Muscle layer of colon (tissue), 2 donors: ENCODE measurements around the gene IQCN.
A peak's percentile ranks its signal among the peaks of the same experiment; 100 is the strongest.

Source experiments
- H3K27ac ChIP-seq: one replicate; pipeline ENCODE4 v1.7.0; 2013; ENCODE audit warnings: low read depth, mild to moderate bottlenecking, low read length, moderate library complexity
- H3K27me3 ChIP-seq, 2 donors: one replicate each; pipeline ENCODE4 v1.7.0; 2013; ENCODE audit warnings: low read length in 2 of 2, mild to moderate bottlenecking in 2 of 2; ENCODE audit not compliant: insufficient read depth in 2 of 2, control insufficient read depth in 1 of 2
- H3K36me3 ChIP-seq: one replicate; pipeline ENCODE4 v1.7.0; 2013; ENCODE audit warnings: mild to moderate bottlenecking, low read length; ENCODE audit not compliant: insufficient read depth
- H3K4me1 ChIP-seq: one replicate; pipeline ENCODE4 v1.7.0; 2013; ENCODE audit warnings: mild to moderate bottlenecking, low read length; ENCODE audit not compliant: insufficient read depth
- H3K4me3 ChIP-seq, 2 donors: one replicate each; pipeline ENCODE4 v1.7.0; 2013; ENCODE audit warnings: low read length in 2 of 2, low read depth in 1 of 2, mild to moderate bottlenecking in 1 of 2, moderate library complexity in 1 of 2
- H3K9ac ChIP-seq: one replicate; pipeline ENCODE4 v1.7.0; 2013; ENCODE audit warnings: low read length
- H3K9me3 ChIP-seq: one replicate; pipeline ENCODE4 v1.7.0; 2013; ENCODE audit warnings: mild to moderate bottlenecking, low read length
- donor health status: abdominal sarcoma.
- donor health status: Adenocarcinoma of cecum.

The IQCN gene

GRCh38 chr19:18281082-18282020 lies 7.1 kb upstream of the IQCN start, which contains the start of gene JUND:
TSS of gene JUND (minus strand) at chr19:18281622. CDS start at chr19:18281484, 138 bp downstream.
- Histone ChIP-seq H3K27ac (peak within 1 kb of the TSS; percentile 100), H3K9ac (peak within 1 kb of the TSS; percentile 98), H3K36me3 (peaks cover 16% of the 10 kb centered on the region), H3K4me1 (peaks cover 33% of the 10 kb centered on the region), H3K4me3 (peak within 1 kb of the TSS; percentile 84 to 99), H3K27me3 (no peaks in the 10 kb centered on the region), H3K9me3 (no peaks in the 10 kb centered on the region)

DNA sequence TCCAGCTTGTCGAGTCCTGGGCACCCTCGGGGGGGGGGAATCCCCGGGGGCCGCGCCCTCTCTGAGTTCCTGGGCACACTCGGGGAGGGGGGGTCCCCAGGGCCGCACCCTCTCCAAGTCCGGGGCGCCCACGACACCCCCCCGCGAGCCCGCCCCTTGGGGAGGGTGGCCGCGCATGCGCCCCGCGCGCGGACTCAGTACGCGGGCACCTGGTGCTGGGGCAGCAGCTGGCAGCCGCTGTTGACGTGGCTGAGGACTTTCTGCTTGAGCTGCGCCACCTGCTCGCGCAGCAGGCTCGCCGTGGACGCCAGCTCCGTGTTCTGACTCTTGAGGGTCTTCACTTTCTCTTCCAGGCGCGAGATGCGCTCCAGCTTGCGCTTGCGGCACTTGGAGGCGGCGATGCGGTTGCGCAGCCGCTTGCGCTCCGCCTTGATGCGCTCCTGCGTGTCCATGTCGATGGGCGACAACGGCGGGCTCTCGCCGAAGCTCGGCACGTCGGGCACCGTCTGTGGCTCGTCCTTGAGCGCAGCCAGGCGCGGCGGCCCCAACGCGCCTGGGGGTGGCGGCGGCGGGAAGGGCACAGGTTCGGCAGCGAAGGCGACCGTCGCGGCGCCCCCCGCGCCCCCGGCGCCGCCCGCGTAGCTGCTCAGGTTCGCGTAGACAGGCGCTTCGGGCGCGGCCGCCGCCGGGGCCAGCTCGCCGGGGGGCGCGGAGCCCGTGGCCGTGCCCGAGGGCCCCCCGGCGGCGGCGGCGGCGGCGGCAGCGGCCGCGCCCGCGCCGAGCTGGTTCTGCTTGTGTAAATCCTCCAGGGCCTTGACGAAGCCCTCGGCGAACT lies 6.2 kb upstream of the IQCN start:
- Histone ChIP-seq H3K9ac (peak overlapping the region; percentile 98), H3K4me3 (peak overlapping the region; percentile 83 to 99), H3K4me1 (peaks cover 40% of the 10 kb centered on the region), H3K27ac (peak overlapping the region; percentile 100), H3K36me3 (peaks cover 16% of the 10 kb centered on the region), H3K9me3 (no peaks in the 10 kb centered on the region), H3K27me3 (no peaks in the 10 kb centered on the region)

GRCh38 chr19:18279516-18280246 lies 5.4 kb upstream of the IQCN start:
- peak overlapping the region; percentile 100 for H3K27ac ChIP-seq
- H3K9me3 ChIP-seq = no peaks in the 10 kb centered on the region
- peak overlapping the region; percentile 98 for H3K9ac ChIP-seq
- peaks cover 16% of the 10 kb centered on the region for H3K36me3 ChIP-seq
- peak overlapping the region; percentile 69 to 83 for H3K4me3 ChIP-seq
- peaks cover 48% of the 10 kb centered on the region for H3K4me1 ChIP-seq
- H3K27me3 ChIP-seq = no peaks in the 10 kb centered on the region

GRCh38 chr19:18279266-18279515 lies 4.9 kb upstream of the IQCN start:
- Histone ChIP-seq H3K9me3 (no peaks in the 10 kb centered on the region), H3K36me3 (peaks cover 16% of the 10 kb centered on the region), H3K4me3 (peak overlapping the region; percentile 69 to 83), H3K27me3 (no peaks in the 10 kb centered on the region), H3K27ac (peak overlapping the region; percentile 100), H3K9ac (peak overlapping the region; percentile 98), H3K4me1 (peaks cover 52% of the 10 kb centered on the region)

GRCh38 chr19:18278521-18279265 lies 4.4 kb upstream of the IQCN start:
- H3K27me3 ChIP-seq = no peaks in the 10 kb centered on the region
- H3K4me1 ChIP-seq = peaks cover 52% of the 10 kb centered on the region
- peak overlapping the region; percentile 69 to 83 for H3K4me3 ChIP-seq
- peaks cover 16% of the 10 kb centered on the region for H3K36me3 ChIP-seq
- H3K9ac ChIP-seq = peak overlapping the region; percentile 98
- H3K27ac ChIP-seq = peak overlapping the region; percentile 100
- no peaks in the 10 kb centered on the region for H3K9me3 ChIP-seq

DNA sequence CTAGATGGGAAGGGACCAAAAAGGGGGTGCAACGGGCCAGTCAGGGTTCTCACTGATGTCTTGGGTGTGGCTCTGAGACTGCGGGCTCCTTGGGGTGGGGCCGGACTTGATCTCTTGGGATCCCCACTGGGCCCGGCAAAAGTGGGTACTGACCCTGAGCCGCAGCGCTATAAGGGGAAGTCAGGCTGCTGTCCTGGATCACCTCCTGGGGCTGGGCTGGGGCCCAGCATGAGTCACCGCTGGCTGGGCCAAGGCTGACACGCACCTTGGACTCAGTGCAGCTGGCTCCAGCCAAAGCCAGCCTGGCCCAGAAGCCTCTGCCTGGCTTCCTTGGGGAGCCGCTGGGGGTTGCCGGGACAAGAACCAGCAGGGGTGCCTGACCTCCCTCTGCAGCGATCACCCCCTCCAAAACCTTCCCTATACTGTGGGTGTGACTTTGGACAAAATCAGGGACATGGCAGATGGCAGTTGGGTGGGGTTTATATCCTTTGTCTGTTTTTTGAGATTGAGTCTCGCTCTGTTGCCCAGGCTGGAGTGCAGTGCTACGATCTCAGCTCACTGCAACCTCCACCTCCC lies 617 bp upstream of the IQCN start:
- peak overlapping the region; percentile 59 for H3K27ac ChIP-seq
- H3K36me3 ChIP-seq = peaks cover 16% of the 10 kb centered on the region
- H3K27me3 ChIP-seq = no peaks in the 10 kb centered on the region
- H3K4me3 ChIP-seq = no peak overlapping the region
- peak overlapping the region; percentile 16 for H3K9ac ChIP-seq
- peaks cover 39% of the 10 kb centered on the region for H3K4me1 ChIP-seq
- no peaks in the 10 kb centered on the region for H3K9me3 ChIP-seq

DNA sequence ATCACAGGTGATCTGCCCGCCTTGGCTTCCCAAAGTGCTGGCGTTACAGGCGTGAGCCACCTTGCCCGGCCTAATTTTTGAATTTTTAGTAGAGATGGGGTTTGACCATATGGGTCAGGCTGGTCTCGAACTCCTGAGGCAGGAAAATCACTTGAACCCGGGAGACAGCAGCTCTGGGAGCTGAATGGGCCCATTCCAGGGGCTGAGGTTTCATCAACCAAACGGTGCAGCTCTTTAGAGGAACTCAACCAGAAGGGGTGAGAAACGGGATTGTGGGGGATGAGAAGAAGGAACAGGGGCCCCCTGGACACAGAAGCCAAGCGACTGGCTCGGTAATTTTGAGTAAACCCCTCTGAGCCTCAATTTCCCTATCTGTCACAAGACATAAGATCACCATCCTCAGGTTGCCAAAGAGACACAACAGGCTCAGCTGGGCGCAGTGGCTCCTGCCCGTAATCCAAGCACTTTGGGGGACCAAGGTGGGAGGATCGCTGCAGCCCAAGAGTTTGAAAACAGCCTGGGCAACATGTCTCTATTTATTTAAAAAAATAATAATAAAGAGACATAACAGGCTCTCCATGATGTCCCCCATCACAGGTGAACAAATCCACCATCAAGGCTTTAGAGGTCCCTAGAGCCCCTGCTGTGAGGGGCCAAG lies 562 bp downstream of the IQCN start:
- peaks cover 8% of the 10 kb centered on the region for H3K36me3 ChIP-seq
- H3K9ac ChIP-seq = no peak overlapping the region
- no peaks in the 10 kb centered on the region for H3K27me3 ChIP-seq
- H3K9me3 ChIP-seq = no peaks in the 10 kb centered on the region
- peaks cover 34% of the 10 kb centered on the region for H3K4me1 ChIP-seq
- no peak overlapping the region for H3K4me3 ChIP-seq
- H3K27ac ChIP-seq = no peak overlapping the region

- Histone ChIP-seq H3K9me3 (no peaks in the 10 kb centered on the region), H3K27me3 (no peaks in the 10 kb centered on the region), H3K4me3 (no peak overlapping the region), H3K36me3 (peaks cover 11% of the 10 kb centered on the region), H3K4me1 (peaks cover 19% of the 10 kb centered on the region), H3K9ac (no peak overlapping the region), H3K27ac (no peak overlapping the region)
Measured at GRCh38 chr19:18271433-18271841, 2.8 kb downstream of the IQCN start.

GRCh38 chr19:18270326-18270725 lies 3.9 kb downstream of the IQCN start:
- Histone ChIP-seq H3K27me3 (no peaks in the 10 kb centered on the region), H3K9ac (no peak overlapping the region), H3K9me3 (no peaks in the 10 kb centered on the region), H3K4me1 (peaks cover 11% of the 10 kb centered on the region), H3K36me3 (peaks cover 22% of the 10 kb centered on the region), H3K4me3 (no peak overlapping the region), H3K27ac (no peak overlapping the region)

GRCh38 chr19:18269070-18269723 lies 5.1 kb downstream of the IQCN start:
- Histone ChIP-seq H3K27me3 (no peaks in the 10 kb centered on the region), H3K4me3 (no peak overlapping the region), H3K4me1 (no peaks in the 10 kb centered on the region), H3K9me3 (no peaks in the 10 kb centered on the region), H3K9ac (no peak overlapping the region), H3K36me3 (peaks cover 32% of the 10 kb centered on the region), H3K27ac (no peak overlapping the region)
